Activated CD4-positive, alpha-beta T cell treated with anti-CD3 and anti-CD28 coated beads, Interleukin-2, amount 50 U/mL, for 24 hours (primary cell): Measurements from ENCODE around the gene TERT.

Experiments
- DNase-seq, 2 donors: peaks; one replicate each; pipeline ENCODE4 v3.0.0-alpha.2; 2020; ENCODE audit warnings: low read depth in 1 of 2, low spot score in 1 of 2

The TERT gene

GRCh38 chr5:1319436-1320256, 24.8 kb upstream of the TERT start:
- no peak for DNase-seq

- no peak for DNase-seq
Measured at GRCh38 chr5:1318659-1319251, 23.9 kb upstream of the TERT start.

GRCh38 chr5:1317921-1318565, 23.2 kb upstream of the TERT start:
- DNase-seq: no peak

GRCh38 chr5:1316588-1317340, 21.9 kb upstream of the TERT start:
- DNase-seq: no peak

GRCh38 chr5:1315709-1316587, 21.1 kb upstream of the TERT start:
- peak; percentile 25 to 34 for DNase-seq

- no peak for DNase-seq
Measured at GRCh38 chr5:1315018-1315708, 20.3 kb upstream of the TERT start.

- no peak for DNase-seq
Measured at GRCh38 chr5:1314564-1314982, 19.7 kb upstream of the TERT start.

- DNase-seq: no peak
Measured at GRCh38 chr5:1312993-1313833, 18.3 kb upstream of the TERT start.

GRCh38 chr5:1312206-1312605, 17.3 kb upstream of the TERT start:
- no peak for DNase-seq

- DNase-seq: no peak
Measured at GRCh38 chr5:1311439-1312055, 16.7 kb upstream of the TERT start.

GRCh38 chr5:1310118-1310517, 15.2 kb upstream of the TERT start:
- no peak for DNase-seq

- DNase-seq: no peak
Measured at GRCh38 chr5:1304033-1304432, 9.2 kb upstream of the TERT start.

GRCh38 chr5:1302258-1302657, 7.4 kb upstream of the TERT start:
- DNase-seq: no peak

- no peak for DNase-seq
Measured at GRCh38 chr5:1300581-1301083, 5.8 kb upstream of the TERT start.

- DNase-seq: no peak
Measured at GRCh38 chr5:1299961-1300360, 5.1 kb upstream of the TERT start.

GRCh38 chr5:1299511-1299850, 4.6 kb upstream of the TERT start:
- DNase-seq: no peak

GRCh38 chr5:1298723-1299510, 4.0 kb upstream of the TERT start:
- DNase-seq: no peak

GRCh38 chr5:1298067-1298551, 3.2 kb upstream of the TERT start:
- DNase-seq: no peak
